ENCODE results near the gene PLXNC1. TPM values are rescaled to one million over a fixed set of nuclear protein-coding genes. Genes with fewer than 3 reads are reported as not detected.

PLXNC1 gene
- total and polyA plus RNA-seq, 7 donors = 1.2 to 10.2 (median 4.3) TPM

- 79 to 90% methylated on average over 5 of the region's 5 CpGs for WGBS, 2 donors
- Histone ChIP-seq H3K27ac (no peak overlapping the region), H3K9me3 (no peaks in the 10 kb centered on the region), H3K4me1 (no peaks in the 10 kb centered on the region), H3K27me3 (no peaks in the 10 kb centered on the region), H3K36me3 (no peaks in the 10 kb centered on the region), H3K4me3 (no peak overlapping the region)
- no peak for DNase-seq
- intact Hi-C loops (cut with DNase I) = no loop called here
- no peak for TF ChIP-seq CTCF (IDR thresholded peaks at IDR 0.05)
- TF ChIP-seq POLR2A (IDR thresholded peaks at IDR 0.05) = no peak
- no peak for TF ChIP-seq EP300 (IDR thresholded peaks at IDR 0.05)
- TF ChIP-seq POLR2AphosphoS5 (IDR thresholded peaks at IDR 0.05) = no peak
Measured at GRCh38 chr12:94198469-94198868, 50.1 kb downstream of the PLXNC1 start.

GRCh38 chr12:94198872-94199271 lies 50.5 kb downstream of the PLXNC1 start:
- Histone ChIP-seq H3K9me3 (no peaks in the 10 kb centered on the region), H3K36me3 (no peaks in the 10 kb centered on the region), H3K4me3 (no peak overlapping the region), H3K4me1 (no peaks in the 10 kb centered on the region), H3K27me3 (no peaks in the 10 kb centered on the region), H3K27ac (no peak overlapping the region)
- whole genome bisulfite sequencing, 2 donors = 85% methylated on average over 9 of the region's 9 CpGs
- TF ChIP-seq CTCF (IDR thresholded peaks at IDR 0.05) = no peak
- TF ChIP-seq EP300 (IDR thresholded peaks at IDR 0.05) = no peak
- TF ChIP-seq POLR2A (IDR thresholded peaks at IDR 0.05) = no peak
- no peak for DNase-seq
- intact Hi-C loops (cut with DNase I) = no loop called here

GRCh38 chr12:94200069-94200468 lies 51.7 kb downstream of the PLXNC1 start:
- WGBS, 2 donors = 96% methylated on average over 5 of the region's 5 CpGs
- no peak for TF ChIP-seq POLR2AphosphoS5 (IDR thresholded peaks at IDR 0.05)
- no peak for TF ChIP-seq POLR2A (IDR thresholded peaks at IDR 0.05)
- no peaks in the 10 kb centered on the region for H3K9me3 ChIP-seq

GRCh38 chr12:94200695-94201094 lies 52.3 kb downstream of the PLXNC1 start:
- no peak for DNase-seq
- no peak for TF ChIP-seq POLR2A (IDR thresholded peaks at IDR 0.05)
- Histone ChIP-seq H3K27ac (no peak overlapping the region), H3K36me3 (no peaks in the 10 kb centered on the region), H3K4me1 (no peaks in the 10 kb centered on the region), H3K4me3 (no peak overlapping the region), H3K9me3 (no peaks in the 10 kb centered on the region), H3K27me3 (no peaks in the 10 kb centered on the region)
- 89 to 93% methylated on average over 1 of the region's 1 CpG for WGBS, 2 donors
- intact Hi-C loops (cut with DNase I) = no loop called here

More at GRCh38 chr12:94200069-94200468, 51.7 kb downstream of the PLXNC1 start:
- intact Hi-C loops (cut with DNase I) = no loop called here
- H3K4me1 ChIP-seq = no peaks in the 10 kb centered on the region
- no peaks in the 10 kb centered on the region for H3K27me3 ChIP-seq
- no peak overlapping the region for H3K27ac ChIP-seq
- no peaks in the 10 kb centered on the region for H3K36me3 ChIP-seq
- no peak for DNase-seq
- no peak overlapping the region for H3K4me3 ChIP-seq

- no peak for DNase-seq
- Histone ChIP-seq H3K9me3 (no peaks in the 10 kb centered on the region), H3K4me3 (no peak overlapping the region), H3K4me1 (peaks cover 0 to 2% (median 0%) of the 10 kb centered on the region in 4 donors), H3K27me3 (no peaks in the 10 kb centered on the region), H3K36me3 (no peaks in the 10 kb centered on the region), H3K27ac (no peak overlapping the region)
- 83 to 86% methylated on average over 7 of the region's 7 CpGs for WGBS, 2 donors
- intact Hi-C loops (cut with DNase I) = no loop called here
- TF ChIP-seq POLR2A (IDR thresholded peaks at IDR 0.05) (no peak), POLR2AphosphoS5 (IDR thresholded peaks at IDR 0.05) (no peak), EP300 (IDR thresholded peaks at IDR 0.05) (no peak), CTCF (IDR thresholded peaks at IDR 0.05) (no peak)
Measured at GRCh38 chr12:94202245-94203180, 54.1 kb downstream of the PLXNC1 start.
